H1 (cell line): Measurements from ENCODE around the gene B4GALNT1. TPM values are rescaled to one million over a fixed set of nuclear protein-coding genes. Genes with fewer than 3 reads are reported as not detected.
"Not testable (repeated sequence)": the region's sequence is repeated elsewhere in the genome, so short reads cannot be mapped to it uniquely, and the experiment has no call there.

Experiments
- CTCF ChIA-PET: fragments of 300-600 bp; sonication (Branson Sonifier 250); formaldehyde crosslinking; loops from one replicate; lab custom pipeline; 2021; ENCODE audit not compliant: partially characterized antibody; lab: Charles Lee
- POLR2A ChIA-PET: fragments of 300-600 bp; sonication (Branson Sonifier 250); formaldehyde crosslinking; loops from one replicate; lab custom pipeline; 2021; ENCODE audit warnings: inconsistent platforms; ENCODE audit not compliant: partially characterized antibody; lab: Charles Lee
- DNase-seq, 2 experiments: peaks; one replicate each; pipeline versions ENCODE4 v3.0.0 to v3.0.0-alpha.2; 2010 to 2022; ENCODE audit warnings: low spot score in 2 of 2, low read depth in 1 of 2, mixed read lengths in 1 of 2
- FAIRE-seq: peaks from 2 replicates; lab custom pipeline; 2011; peaks lifted over from hg19 to GRCh38; lab: Jason Lieb, UNC
- H2AFZ ChIP-seq: 2 replicates; pipeline ENCODE4 v1.8.1; 2012; ENCODE audit warnings: low read length, inconsistent platforms
- H2AK5ac ChIP-seq: 2 replicates; pipeline ENCODE4 v1.6.1; 2013; ENCODE audit warnings: low read depth, low read length
- H2BK120ac ChIP-seq: replicated peaks from 2 replicates; pipeline ENCODE3; 2013; ENCODE audit warnings: low read depth, low read length, inconsistent platforms
- H2BK12ac ChIP-seq: 2 replicates; pipeline ENCODE4 v1.6.1; 2013; ENCODE audit warnings: low read depth, low read length
- H2BK15ac ChIP-seq: 2 replicates; pipeline ENCODE4 v1.6.1; 2013; ENCODE audit warnings: low read length
- H2BK20ac ChIP-seq: 2 replicates; pipeline ENCODE4 v1.6.1; 2013; ENCODE audit warnings: low read length
- H2BK5ac ChIP-seq: 2 replicates; pipeline ENCODE4 v1.6.1; 2013; ENCODE audit warnings: low read depth, low read length
- H3K14ac ChIP-seq: 2 replicates; pipeline ENCODE4 v1.6.1; 2013; ENCODE audit warnings: inconsistent platforms; ENCODE audit not compliant: insufficient read length
- H3K18ac ChIP-seq: 2 replicates; pipeline ENCODE4 v1.6.1; 2013; ENCODE audit warnings: low read length; ENCODE audit errors: extremely low read depth
- H3K23ac ChIP-seq: 2 replicates; pipeline ENCODE4 v1.6.1; 2013; ENCODE audit warnings: inconsistent platforms; ENCODE audit not compliant: insufficient read length
- H3K23me2 ChIP-seq: 2 replicates; pipeline ENCODE4 v1.6.1; 2013; ENCODE audit warnings: low read depth, low read length
- H3K27ac ChIP-seq: 2 replicates; pipeline ENCODE4 v1.6.1; 2011; ENCODE audit warnings: low read depth, low read length, inconsistent platforms
- H3K27me3 ChIP-seq, 4 experiments: replicated peaks in 1 of 4; 1 replicate in 1 of 4; 2 replicates in 3 of 4; pipeline versions ENCODE4 v1.6.1 to v1.8.1; 2011 to 2013; ENCODE audit warnings: low read length in 3 of 4, mild to moderate bottlenecking in 3 of 4, inconsistent platforms in 2 of 4, mixed read lengths in 2 of 4, moderate library complexity in 1 of 4; ENCODE audit not compliant: control insufficient read depth in 3 of 4, insufficient read depth in 3 of 4; ENCODE audit errors: extremely low read depth in 1 of 4
- H3K36me3 ChIP-seq, 4 experiments: 2 replicates each; pipeline versions ENCODE4 v1.6.1 to v1.8.1; 2011 to 2013; ENCODE audit warnings: mild to moderate bottlenecking in 4 of 4, low read length in 3 of 4, moderate library complexity in 2 of 4, control low read depth in 1 of 4, inconsistent platforms in 1 of 4; ENCODE audit not compliant: insufficient read depth in 4 of 4, control insufficient read depth in 2 of 4
- H3K4ac ChIP-seq: replicated peaks from 2 replicates; pipeline ENCODE3; 2013; ENCODE audit warnings: low read length, low read depth, mixed read lengths, inconsistent platforms; ENCODE audit not compliant: insufficient read length
- H3K4me1 ChIP-seq, 4 experiments: replicated peaks in 1 of 4; 1 replicate in 1 of 4; 2 replicates in 3 of 4; pipeline versions ENCODE4 v1.6.1 to v1.8.1; 2011 to 2013; ENCODE audit warnings: low read length in 3 of 4, inconsistent platforms in 2 of 4, mixed read lengths in 1 of 4; ENCODE audit not compliant: insufficient read depth in 4 of 4, control insufficient read depth in 3 of 4
- H3K4me2 ChIP-seq, 2 experiments: 2 replicates each; pipeline versions ENCODE4 v1.6.1 to v1.8.1; 2011 to 2013; ENCODE audit warnings: low read depth in 2 of 2, low read length in 2 of 2, control low read depth in 1 of 2, inconsistent platforms in 1 of 2, mild to moderate bottlenecking in 1 of 2; ENCODE audit not compliant: insufficient read depth in 1 of 2
- H3K4me3 ChIP-seq, 4 experiments: fragments of 200-600, 300-600 bp in 1 of 4; sonication (generic), shearing (Covaris generic), sonication (Bioruptor Twin) in 1 of 4; 2 replicates each; pipeline versions ENCODE4 v1.5.1 to v1.8.1; 2011 to 2016; ENCODE audit warnings: low read length in 4 of 4, low read depth in 3 of 4, control low read depth in 2 of 4, inconsistent platforms in 2 of 4, mild to moderate bottlenecking in 2 of 4, mixed read lengths in 1 of 4, moderate library complexity in 1 of 4; ENCODE audit not compliant: insufficient read depth in 2 of 4; ENCODE audit errors: extremely low read depth in 1 of 4
- H3K56ac ChIP-seq: replicated peaks from 2 replicates; pipeline ENCODE3; 2013; ENCODE audit warnings: low read depth, mild to moderate bottlenecking, mixed read lengths, low read length, inconsistent platforms; ENCODE audit not compliant: insufficient read length
- H3K79me1 ChIP-seq: 2 replicates; pipeline ENCODE4 v1.6.1; 2013; ENCODE audit warnings: low read depth, low read length, control low read depth
- H3K79me2 ChIP-seq, 2 experiments: 2 replicates each; pipeline versions ENCODE4 v1.6.1 to v1.8.1; 2012 to 2013; ENCODE audit warnings: low read length in 2 of 2, mild to moderate bottlenecking in 2 of 2, inconsistent platforms in 1 of 2; ENCODE audit not compliant: insufficient read depth in 2 of 2, control insufficient read depth in 1 of 2
- H3K9ac ChIP-seq, 4 experiments: replicated peaks in 1 of 4; 1 replicate in 1 of 4; 2 replicates in 3 of 4; pipeline versions ENCODE4 v1.6.1 to v1.8.1; 2011 to 2013; ENCODE audit warnings: low read depth in 3 of 4, low read length in 3 of 4, control low read depth in 2 of 4, mild to moderate bottlenecking in 2 of 4, moderate library complexity in 2 of 4, inconsistent platforms in 1 of 4; ENCODE audit errors: extremely low read depth in 1 of 4
- H3K9me3 ChIP-seq, 2 experiments: 2 replicates each; pipeline versions ENCODE4 v1.6.1 to v1.8.1; 2012 to 2013; ENCODE audit warnings: mild to moderate bottlenecking in 2 of 2, moderate library complexity in 2 of 2, control low read depth in 1 of 2, inconsistent platforms in 1 of 2, low read depth in 1 of 2, low read length in 1 of 2, mixed read lengths in 1 of 2; ENCODE audit not compliant: insufficient read depth in 2 of 2
- H4K20me1 ChIP-seq, 2 experiments: replicated peaks in 1 of 2; 2 replicates each; pipeline versions ENCODE3 to v1.8.1; 2011 to 2013; ENCODE audit warnings: inconsistent platforms in 2 of 2, low read length in 2 of 2, mild to moderate bottlenecking in 1 of 2; ENCODE audit not compliant: insufficient read depth in 2 of 2, control insufficient read depth in 1 of 2
- H4K5ac ChIP-seq: 2 replicates; pipeline ENCODE4 v1.6.1; 2013; ENCODE audit warnings: low read length, low read depth, mixed read lengths, inconsistent platforms; ENCODE audit not compliant: insufficient read length
- H4K8ac ChIP-seq: 2 replicates; pipeline ENCODE4 v1.8.0; 2013; ENCODE audit warnings: mild to moderate bottlenecking, moderate library complexity, low read length, inconsistent platforms; ENCODE audit not compliant: insufficient read depth; ENCODE audit errors: extremely low read depth
- H4K91ac ChIP-seq: replicated peaks from 2 replicates; pipeline ENCODE3; 2013; ENCODE audit warnings: low read length, mixed read lengths, inconsistent platforms; ENCODE audit not compliant: insufficient read length
- BACH1 ChIP-seq: IDR thresholded peaks from 2 replicates; pipeline ENCODE4 v1.6.1; 2012; ENCODE audit warnings: low read length, improper control_type of control experiment
- CBX8 ChIP-seq: fragments of 300-800, 300-1000 bp; sonication (generic); IDR thresholded peaks from 2 replicates; pipeline ENCODE4 v1.7.1; 2016; ENCODE audit warnings: low read depth, low read length, borderline replicate concordance
- CHD1 ChIP-seq: IDR thresholded peaks from 2 replicates; pipeline ENCODE4 v1.6.1; 2012; ENCODE audit warnings: low read depth, low read length, improper control_type of control experiment
- CREB1 ChIP-seq: IDR thresholded peaks from 2 replicates; pipeline ENCODE4 v1.6.1; 2012; ENCODE audit warnings: inconsistent platforms
- FOSL1 ChIP-seq: IDR thresholded peaks from 2 replicates; pipeline ENCODE4 v1.6.1; 2011; ENCODE audit warnings: mild to moderate bottlenecking, low read depth, low read length, moderate library complexity; ENCODE audit not compliant: insufficient read depth
- HDAC2 ChIP-seq, 2 experiments: fragments of 300-600 bp in 1 of 2; sonication (generic) in 1 of 2; IDR thresholded peaks; 2 replicates each; pipeline ENCODE4 v1.6.1; 2011 to 2012; ENCODE audit warnings: low read depth in 2 of 2, low read length in 2 of 2, mild to moderate bottlenecking in 2 of 2, moderate library complexity in 2 of 2, borderline replicate concordance in 1 of 2, inconsistent platforms in 1 of 2
- RAD21 ChIP-seq, 2 experiments: IDR thresholded peaks in 1 of 2; conservative IDR thresholded peaks in 1 of 2; 2 replicates each; pipeline ENCODE4 v1.6.1; 2011; ENCODE audit warnings: low read depth in 2 of 2, low read length in 2 of 2, improper control_type of control experiment in 1 of 2, inconsistent platforms in 1 of 2, mild to moderate bottlenecking in 1 of 2, moderate library complexity in 1 of 2
- SIRT6 ChIP-seq: IDR thresholded peaks from one replicate; pipeline ENCODE4 v1.7.1; 2012; ENCODE audit warnings: low read length, inconsistent platforms
- TAF1 ChIP-seq: IDR thresholded peaks from 2 replicates; pipeline ENCODE4 v1.6.1; 2011; ENCODE audit warnings: mild to moderate bottlenecking, low read depth, low read length
- WGBS, 2 experiments: shearing (Covaris generic) in 1 of 2; methylation state at CpG; one replicate each; pipeline versions ENCODE4 v1.1.6 to v1.1.7; 2013 to 2015; ENCODE audit warnings: low lambda C conversion rate in 2 of 2, mixed read lengths in 2 of 2, inconsistent platforms in 1 of 2, low coverage in 1 of 2, missing lambda C conversion rate in 1 of 2; ENCODE audit not compliant: insufficient replicate concordance in 2 of 2, insufficient coverage in 1 of 2, insufficient read length in 1 of 2; ENCODE audit errors: extremely low coverage in 1 of 2, missing lambda C conversion rate in 1 of 2; 5-methylcytosine and 5-hydroxymethylcytosine counted together
- polyA plus RNA-seq, 7 experiments: library from polyadenylated mRNA; depleted of rRNA in 3 of 7; stranded (reverse) in 5 of 7; unstranded in 2 of 7; fragments of >200 nt in 5 of 7; fragments of 200-250 nt in 2 of 7; gene quantifications; 1 replicate in 5 of 7; 2 replicates in 1 of 7; 4 replicates in 1 of 7; pipeline versions ENCODE4 v1.2.1 to v1.2.3, GENCODE V29; 2011 to 2013; ENCODE audit warnings: missing spikeins in 2 of 7, mixed read lengths in 2 of 7
- total RNA-seq: library from RNA; stranded (reverse); fragmentation: NEBNext Ultra II Directional; extraction: Animal tissue kit (Norgen Biotek cat#: 25700); gene quantifications from 2 replicates; pipeline ENCODE4 v1.2.1, GENCODE V29; 2021

B4GALNT1 gene
- total and polyA plus RNA-seq, 2 of the 8 experiments (the other 6 are each of a cell fraction or from before 2014, with no cell fraction given): 1.5 to 2.3 TPM

DNA sequence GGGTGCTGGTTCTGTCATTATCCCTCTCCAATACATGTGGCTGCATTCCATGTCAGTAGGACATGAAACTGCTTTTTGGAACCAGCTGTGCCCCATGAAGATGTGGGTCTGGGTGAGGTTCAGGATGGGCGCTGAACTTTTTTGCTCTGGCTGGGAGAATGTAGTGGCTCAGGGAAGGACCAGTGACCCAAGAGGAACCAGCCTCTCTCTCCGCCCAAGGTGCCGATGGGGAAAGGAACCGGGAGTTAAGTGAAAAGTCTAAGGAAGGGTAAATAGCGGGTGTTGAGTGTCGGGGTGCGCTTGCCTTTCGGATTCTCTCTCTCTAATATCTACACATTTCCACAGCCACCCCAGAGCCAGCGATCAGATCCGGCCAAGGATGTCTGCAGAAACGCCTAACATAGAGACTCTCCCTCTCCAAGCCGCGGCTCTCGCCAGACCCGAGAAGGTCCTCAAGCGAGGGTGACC is 14.0 kb downstream of the B4GALNT1 start (continued):
- TF ChIP-seq RAD21 (IDR thresholded peaks at IDR 0.05 in 1 of 2, conservative IDR thresholded peaks at IDR 0.05 in 1 of 2; ENCODE audit: low read depth in 2 of 2, low read length in 2 of 2): no peak
- TF ChIP-seq HDAC2 (IDR thresholded peaks at IDR 0.05; ENCODE audit: borderline replicate concordance in 1 of 2, low read depth in 2 of 2, low read length in 2 of 2): no peak
- no peak for TF ChIP-seq CHD1
- TF ChIP-seq CREB1: no peak
- TF ChIP-seq TAF1: no peak
- TF ChIP-seq CBX8: no peak
- TF ChIP-seq BACH1: no peak
- TF ChIP-seq FOSL1: no peak
- no peak for TF ChIP-seq SIRT6

DNA sequence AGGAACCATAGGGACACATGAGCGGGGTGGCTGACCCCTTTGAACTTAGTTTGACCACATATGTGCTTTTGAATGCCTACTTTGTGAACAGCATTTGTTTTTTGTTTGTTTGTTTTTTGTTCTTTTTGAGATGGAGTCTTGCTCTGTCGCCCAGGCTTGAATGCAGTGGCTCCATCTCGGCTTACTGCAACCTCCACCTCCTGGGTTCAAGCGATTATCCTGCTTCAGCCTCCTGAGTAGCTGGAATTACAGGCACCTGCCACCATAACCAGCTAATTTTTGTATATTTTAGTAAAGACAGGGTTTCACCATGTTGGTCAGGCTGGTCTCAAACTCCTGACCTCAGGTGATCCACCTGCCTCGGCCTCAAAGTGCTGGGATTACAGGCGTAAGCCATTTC is 14.6 kb downstream of the B4GALNT1 start:
- 90% methylated on average over 6 of the region's 6 CpGs; no CpG with 5 or more reads in 1 of the 2 experiments for WGBS, 2 experiments
- H3K56ac ChIP-seq, H3K27ac ChIP-seq, H2BK20ac ChIP-seq, DNase-seq, H3K18ac ChIP-seq, H3K23ac ChIP-seq, H3K14ac ChIP-seq, H3K36me3 ChIP-seq, H3K4ac ChIP-seq, H4K8ac ChIP-seq, H2BK5ac ChIP-seq, H3K4me2 ChIP-seq, H4K5ac ChIP-seq, H2BK12ac ChIP-seq, H3K79me1 ChIP-seq, H2AFZ ChIP-seq, H3K9me3 ChIP-seq, H2BK15ac ChIP-seq, H4K91ac ChIP-seq, FAIRE-seq, H3K23me2 ChIP-seq, H3K4me3 ChIP-seq, H2AK5ac ChIP-seq, H3K79me2 ChIP-seq, H3K9ac ChIP-seq, H2BK120ac ChIP-seq: not testable (repeated sequence)
- ChIA-PET CTCF (interaction anchor here (2.9 to 10.7 kb wide), 3 partner anchors 13 to 117 kb away, joined by 21 to 201 read pairs (median 68); partner anchors contain the start of gene B4GALNT1), POLR2A (interaction anchor here (1.0 to 3.6 kb wide), 2 partner anchors 9 to 15 kb away, joined by 4 to 45 read pairs; partner anchors contain the start of gene ARHGEF25)
- Histone ChIP-seq H3K27me3 (peaks cover 56 to 95% (median 93%) of the 10 kb centered on the region in 4 experiments), H4K20me1 (peaks cover 0 to 31% of the 10 kb centered on the region in 2 experiments), H3K4me1 (peaks cover 2 to 21% (median 14%) of the 10 kb centered on the region in 4 experiments)
